Right atrium auricular region (tissue), 2 donors: ENCODE measurements around the gene SLAIN1. TPM values are rescaled to one million over a fixed set of nuclear protein-coding genes. Genes with fewer than 3 reads are reported as not detected.
A peak's percentile ranks its signal among the peaks of the same experiment; 100 is the strongest.

ENCODE experiments used
- DNase-seq: peaks from one replicate; pipeline ENCODE4 v3.0.0-alpha.2; 2019; ENCODE audit warnings: low spot score
- H3K27ac ChIP-seq, 2 donors: fragments of 200-600 bp; sonication (generic); 1 replicate in 1 of 2; 2 replicates in 1 of 2; pipeline ENCODE4 v1.5.1; 2016 to 2019
- H3K27me3 ChIP-seq, 2 donors: fragments of 200-600 bp; sonication (generic); one replicate each; pipeline versions ENCODE4 v1.5.1 to v1.6.0; 2017 to 2019
- H3K36me3 ChIP-seq: fragments of 200-600 bp; sonication (generic); one replicate; pipeline ENCODE4 v1.5.1; 2016
- H3K4me1 ChIP-seq, 2 donors: fragments of 200-600 bp; sonication (generic); one replicate each; pipeline versions ENCODE4 v1.5.1 to v1.6.0; 2017 to 2019
- H3K4me3 ChIP-seq, 2 donors: fragments of 200-600 bp; sonication (generic); 1 replicate in 1 of 2; 2 replicates in 1 of 2; pipeline ENCODE4 v1.5.1; 2017 to 2019; ENCODE audit warnings: mild to moderate bottlenecking in 1 of 2, moderate library complexity in 1 of 2
- H3K9me3 ChIP-seq, 2 donors: fragments of 200-600 bp; sonication (generic); one replicate each; pipeline ENCODE4 v1.5.1; 2019
- total RNA-seq, 2 donors: library from RNA; depleted of rRNA; stranded (reverse); fragments of >200 nt; gene quantifications; one replicate each; pipeline ENCODE4 v1.1.0, GENCODE V29; 2016
- TF ChIP-seq, protein P1 (sequence below), 2 donors: fragments of 200-600 bp; sonication (generic); IDR thresholded peaks; one replicate each; pipeline ENCODE4 v1.5.1; 2019; ENCODE audit warnings: antibody characterized with exemption in 2 of 2

Gene SLAIN1
- total RNA-seq, 2 donors from 2014 or later, result 14.9 to 21.9 TPM

DNA sequence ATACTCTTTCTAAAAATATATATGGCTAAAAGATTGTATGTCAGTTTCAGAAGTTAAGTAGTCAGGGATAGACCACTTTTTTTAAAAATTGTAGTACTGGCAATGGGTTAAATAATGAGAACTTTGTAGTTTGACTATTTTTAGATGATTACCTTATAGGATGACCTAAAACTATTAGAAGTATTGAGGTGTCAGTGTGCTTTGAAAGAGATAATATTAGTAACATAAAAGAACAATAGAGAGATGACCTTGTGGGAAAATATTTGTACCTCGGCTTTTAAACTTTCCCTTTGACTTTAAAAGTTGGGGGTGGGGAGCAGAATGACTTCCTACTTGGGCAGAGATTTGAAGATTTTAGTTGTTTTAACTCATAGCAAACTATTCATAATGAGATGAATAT, 48.3 kb downstream of the SLAIN1 start:
- Histone ChIP-seq H3K4me3 (no peak overlapping the region), H3K27me3 (no peaks in the 10 kb centered on the region), H3K9me3 (no peaks in the 10 kb centered on the region), H3K4me1 (peaks cover 0 to 5% of the 10 kb centered on the region in 2 donors), H3K36me3 (no peaks in the 10 kb centered on the region), H3K27ac (no peak overlapping the region)
- TF ChIP-seq, protein P1, sequence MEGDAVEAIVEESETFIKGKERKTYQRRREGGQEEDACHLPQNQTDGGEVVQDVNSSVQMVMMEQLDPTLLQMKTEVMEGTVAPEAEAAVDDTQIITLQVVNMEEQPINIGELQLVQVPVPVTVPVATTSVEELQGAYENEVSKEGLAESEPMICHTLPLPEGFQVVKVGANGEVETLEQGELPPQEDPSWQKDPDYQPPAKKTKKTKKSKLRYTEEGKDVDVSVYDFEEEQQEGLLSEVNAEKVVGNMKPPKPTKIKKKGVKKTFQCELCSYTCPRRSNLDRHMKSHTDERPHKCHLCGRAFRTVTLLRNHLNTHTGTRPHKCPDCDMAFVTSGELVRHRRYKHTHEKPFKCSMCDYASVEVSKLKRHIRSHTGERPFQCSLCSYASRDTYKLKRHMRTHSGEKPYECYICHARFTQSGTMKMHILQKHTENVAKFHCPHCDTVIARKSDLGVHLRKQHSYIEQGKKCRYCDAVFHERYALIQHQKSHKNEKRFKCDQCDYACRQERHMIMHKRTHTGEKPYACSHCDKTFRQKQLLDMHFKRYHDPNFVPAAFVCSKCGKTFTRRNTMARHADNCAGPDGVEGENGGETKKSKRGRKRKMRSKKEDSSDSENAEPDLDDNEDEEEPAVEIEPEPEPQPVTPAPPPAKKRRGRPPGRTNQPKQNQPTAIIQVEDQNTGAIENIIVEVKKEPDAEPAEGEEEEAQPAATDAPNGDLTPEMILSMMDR (IDR thresholded peaks at IDR 0.05), result no peak
- DNase-seq, result no peak

GRCh38 chr13:77749344-77749880, 51.9 kb downstream of the SLAIN1 start:
- H3K27ac ChIP-seq, result no peak overlapping the region
- no peaks in the 10 kb centered on the region for H3K27me3 ChIP-seq
- no peak overlapping the region for H3K4me3 ChIP-seq
- peaks cover 0 to 6% of the 10 kb centered on the region in 2 donors for H3K4me1 ChIP-seq
- TF ChIP-seq, protein P1 (IDR thresholded peaks at IDR 0.05), result no peak
- H3K36me3 ChIP-seq, result no peaks in the 10 kb centered on the region
- no peaks in the 10 kb centered on the region for H3K9me3 ChIP-seq
- no peak for DNase-seq

DNA sequence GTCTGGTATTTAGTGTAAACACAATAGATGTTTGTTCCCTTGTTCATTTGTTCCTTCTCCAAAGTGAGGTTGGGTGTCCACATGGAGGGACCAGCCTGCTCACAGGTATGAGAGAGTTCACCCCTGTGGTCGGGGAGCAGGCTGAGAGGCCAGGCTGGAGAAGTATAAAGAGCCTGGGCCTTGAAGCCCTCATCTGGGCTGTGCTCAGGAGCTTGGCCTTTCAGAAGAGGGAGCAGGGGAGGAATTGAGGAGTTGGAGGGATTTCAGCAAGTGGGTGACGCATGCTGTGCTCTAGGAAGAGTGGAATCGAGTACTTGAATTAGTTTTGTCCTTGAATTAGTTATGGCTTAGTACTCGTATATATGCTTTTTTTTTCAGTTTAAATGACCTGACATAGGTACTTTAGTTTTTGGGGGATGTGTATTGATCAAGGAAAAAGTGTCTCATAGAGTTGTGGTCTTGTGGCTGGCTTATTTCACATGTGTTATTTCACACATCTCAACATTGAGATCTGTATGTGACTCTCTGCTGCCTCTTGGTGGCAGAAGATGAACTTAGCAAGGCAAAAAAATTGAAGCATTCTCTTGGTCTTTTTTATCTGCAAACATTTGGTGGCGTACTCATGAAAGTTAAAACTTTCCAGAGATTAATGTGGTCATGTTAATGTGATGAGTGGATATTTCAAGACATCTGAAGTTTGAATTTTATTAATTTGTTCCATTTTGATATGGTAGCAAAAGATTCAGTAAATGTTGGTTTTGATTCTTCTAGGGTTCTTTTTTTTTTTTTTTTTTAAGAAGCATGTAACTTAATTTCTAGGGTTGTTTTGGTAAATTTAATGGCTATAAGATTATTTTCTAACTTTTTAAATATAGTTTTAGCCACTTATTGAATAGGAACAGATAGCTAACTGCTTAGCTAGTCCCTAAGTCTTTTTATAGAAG, 54.3 kb downstream of the SLAIN1 start:
- no peak for DNase-seq
- H3K9me3 ChIP-seq, result no peaks in the 10 kb centered on the region
- H3K27me3 ChIP-seq, result no peaks in the 10 kb centered on the region
- no peaks in the 10 kb centered on the region for H3K36me3 ChIP-seq
- H3K27ac ChIP-seq, result no peak overlapping the region
- no peak overlapping the region for H3K4me3 ChIP-seq
- TF ChIP-seq, protein P1 (IDR thresholded peaks at IDR 0.05), result peak; percentile 74 to 81
- peaks cover 0 to 6% of the 10 kb centered on the region in 2 donors for H3K4me1 ChIP-seq

DNA sequence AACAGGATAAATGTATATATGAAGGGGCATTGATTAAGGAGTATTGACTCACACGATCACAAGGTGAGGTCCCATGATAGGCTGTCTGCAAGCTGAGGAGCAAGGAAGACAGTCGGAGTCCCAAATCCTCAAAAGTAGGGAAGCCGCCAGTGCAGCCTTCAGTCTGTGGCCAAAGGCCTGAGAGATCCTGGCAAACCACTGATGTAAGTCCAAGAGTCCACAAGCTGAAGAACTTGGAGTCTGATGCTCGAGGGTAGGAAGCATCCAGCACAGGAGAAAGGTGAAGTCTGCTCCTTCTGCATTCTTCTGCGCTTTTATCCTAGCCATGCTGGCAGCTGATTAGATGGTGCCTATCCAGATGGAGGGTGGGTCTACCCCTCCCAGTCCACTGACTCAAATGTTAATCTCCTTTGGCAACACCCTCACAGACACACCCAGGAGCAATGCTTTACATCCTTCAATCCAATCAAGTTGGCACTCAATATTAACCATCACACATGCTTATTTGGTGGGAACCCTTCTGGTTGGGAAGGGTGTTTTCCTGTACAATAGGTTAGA, 55.1 kb downstream of the SLAIN1 start:
- Histone ChIP-seq H3K4me1 (peaks cover 0 to 6% of the 10 kb centered on the region in 2 donors), H3K9me3 (no peaks in the 10 kb centered on the region), H3K4me3 (no peak overlapping the region), H3K27ac (no peak overlapping the region), H3K36me3 (no peaks in the 10 kb centered on the region), H3K27me3 (no peaks in the 10 kb centered on the region)
- TF ChIP-seq, protein P1 (IDR thresholded peaks at IDR 0.05), result no peak
- no peak for DNase-seq

GRCh38 chr13:77760893-77761292, 63.4 kb downstream of the SLAIN1 start:
- H3K27me3 ChIP-seq, result no peaks in the 10 kb centered on the region
- DNase-seq, result no peak
- TF ChIP-seq, protein P1 (IDR thresholded peaks at IDR 0.05), result no peak
- H3K9me3 ChIP-seq, result no peaks in the 10 kb centered on the region
- peaks cover 15% of the 10 kb centered on the region for H3K36me3 ChIP-seq
- no peaks in the 10 kb centered on the region for H3K4me1 ChIP-seq
- H3K27ac ChIP-seq, result no peak overlapping the region
- no peak overlapping the region for H3K4me3 ChIP-seq
